K562 (cell line): ENCODE data around the gene LRRC3C. TPM values are rescaled to one million over a fixed set of nuclear protein-coding genes. Genes with fewer than 3 reads are reported as not detected.

Experiments used
- C11orf30 ChIP-seq: fragments of 450-650 bp; IDR thresholded peaks from 2 replicates; pipeline ENCODE4 v1.6.1; 2016; ENCODE audit warnings: low read depth, mild to moderate bottlenecking
- DPF2 ChIP-seq: fragments of 450-650 bp; IDR thresholded peaks from 2 replicates; pipeline ENCODE4 v1.6.1; 2016
- MAFK ChIP-seq: IDR thresholded peaks from 2 replicates; pipeline ENCODE4 v1.6.1; 2011; ENCODE audit warnings: low read length, improper control_type of control experiment
- SMARCC2 ChIP-seq: fragments of 450-650 bp; IDR thresholded peaks from 2 replicates; pipeline ENCODE4 v1.6.1; 2017; ENCODE audit warnings: antibody characterized with exemption, moderate library complexity, mild to moderate bottlenecking, low read depth
- SMARCE1 ChIP-seq: fragments of 450-650 bp; IDR thresholded peaks from 2 replicates; pipeline ENCODE4 v1.7.1; 2016; ENCODE audit warnings: mild to moderate bottlenecking
- TBL1XR1 ChIP-seq, 2 experiments: IDR thresholded peaks; 2 replicates each; pipeline ENCODE4 v1.6.1; 2012; ENCODE audit warnings: improper control_type of control experiment in 2 of 2, low read length in 2 of 2, mild to moderate bottlenecking in 1 of 2
- TEAD4 ChIP-seq, 2 experiments: sonication (generic) in 1 of 2; formaldehyde crosslinking in 1 of 2; IDR thresholded peaks; 2 replicates each; pipeline versions ENCODE4 v1.6.1 to v1.8.0; 2012 to 2022; ENCODE audit warnings: borderline replicate concordance in 1 of 2, inconsistent platforms in 1 of 2, low read length in 1 of 2, mild to moderate bottlenecking in 1 of 2, missing genetic modification reagents in 1 of 2
- ZSCAN29 ChIP-seq: fragments of 450-650 bp; IDR thresholded peaks from 2 replicates; pipeline ENCODE4 v1.6.1; 2017
- polyA plus RNA-seq, 8 experiments: library from polyadenylated mRNA; depleted of rRNA in 4 of 8; stranded (reverse) in 5 of 8; unstranded in 3 of 8; fragments of >200 nt; fragmentation: Nextera tagmentation in 2 of 8; fragmentation: Illumina TruSeq in 1 of 8; extraction: Ambion mirVana in 2 of 8; extraction: Trizol in 1 of 8; gene quantifications; 2 replicates each; pipeline versions ENCODE4 v1.2.1 to v1.2.3, GENCODE V29; 2011 to 2014; ENCODE audit warnings: inconsistent platforms in 1 of 8, missing spikeins in 1 of 8
- total RNA-seq, 7 experiments: library from RNA; depleted of rRNA in 6 of 7; stranded (reverse); fragments of >200 nt in 6 of 7; fragmentation: Illumina TruSeq in 2 of 7; extraction: Trizol in 2 of 7; gene quantifications; 2 replicates each; pipeline versions ENCODE4 v1.2.1 to v1.2.3, GENCODE V29; 2011 to 2021; ENCODE audit warnings: low replicate concordance in 1 of 7
- TF ChIP-seq, protein P1 (sequence below): sonication (generic); formaldehyde crosslinking; IDR thresholded peaks from 2 replicates; pipeline ENCODE4 v1.8.0; 2022; ENCODE audit warnings: mild to moderate bottlenecking, missing genetic modification reagents
- TF ChIP-seq, protein P2 (sequence below): fragments of 450-650 bp; formaldehyde crosslinking; IDR thresholded peaks from 2 replicates; pipeline ENCODE4 v1.4.0; 2020; ENCODE audit warnings: mild to moderate bottlenecking, mixed read lengths

The LRRC3C gene
- total and polyA plus RNA-seq, 9 of the 15 experiments (the other 6 are each of a cell fraction or from before 2014, with no cell fraction given): not detected

GRCh38 chr17:39903158-39903884 is 24.2 kb upstream of the LRRC3C start (continued):
- TF ChIP-seq, protein P1, sequence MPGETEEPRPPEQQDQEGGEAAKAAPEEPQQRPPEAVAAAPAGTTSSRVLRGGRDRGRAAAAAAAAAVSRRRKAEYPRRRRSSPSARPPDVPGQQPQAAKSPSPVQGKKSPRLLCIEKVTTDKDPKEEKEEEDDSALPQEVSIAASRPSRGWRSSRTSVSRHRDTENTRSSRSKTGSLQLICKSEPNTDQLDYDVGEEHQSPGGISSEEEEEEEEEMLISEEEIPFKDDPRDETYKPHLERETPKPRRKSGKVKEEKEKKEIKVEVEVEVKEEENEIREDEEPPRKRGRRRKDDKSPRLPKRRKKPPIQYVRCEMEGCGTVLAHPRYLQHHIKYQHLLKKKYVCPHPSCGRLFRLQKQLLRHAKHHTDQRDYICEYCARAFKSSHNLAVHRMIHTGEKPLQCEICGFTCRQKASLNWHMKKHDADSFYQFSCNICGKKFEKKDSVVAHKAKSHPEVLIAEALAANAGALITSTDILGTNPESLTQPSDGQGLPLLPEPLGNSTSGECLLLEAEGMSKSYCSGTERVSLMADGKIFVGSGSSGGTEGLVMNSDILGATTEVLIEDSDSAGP (CRISPR knock-in tag): no peak
- TF ChIP-seq C11orf30 (peak; percentile 91), DPF2 (peak; percentile 74), ZSCAN29 (no peak), MAFK (peak; percentile 70; the same call in 1 of the 2 replicates), TBL1XR1 (IDR thresholded peaks at IDR 0.05; ENCODE audit: low read length in 2 of 2) (no peak), SMARCE1 (0 out of 2 replicates have a peak, but pooled peaks have one; percentile 28), TEAD4 (IDR thresholded peaks at IDR 0.05; ENCODE audit: low read length) (0 out of 2 replicates have a peak, but pooled peaks have one; percentile 14), TEAD4 (CRISPR knock-in tag; IDR thresholded peaks at IDR 0.05; ENCODE audit: borderline replicate concordance) (no peak), SMARCC2 (peak; percentile 61)
- TF ChIP-seq, protein P2, sequence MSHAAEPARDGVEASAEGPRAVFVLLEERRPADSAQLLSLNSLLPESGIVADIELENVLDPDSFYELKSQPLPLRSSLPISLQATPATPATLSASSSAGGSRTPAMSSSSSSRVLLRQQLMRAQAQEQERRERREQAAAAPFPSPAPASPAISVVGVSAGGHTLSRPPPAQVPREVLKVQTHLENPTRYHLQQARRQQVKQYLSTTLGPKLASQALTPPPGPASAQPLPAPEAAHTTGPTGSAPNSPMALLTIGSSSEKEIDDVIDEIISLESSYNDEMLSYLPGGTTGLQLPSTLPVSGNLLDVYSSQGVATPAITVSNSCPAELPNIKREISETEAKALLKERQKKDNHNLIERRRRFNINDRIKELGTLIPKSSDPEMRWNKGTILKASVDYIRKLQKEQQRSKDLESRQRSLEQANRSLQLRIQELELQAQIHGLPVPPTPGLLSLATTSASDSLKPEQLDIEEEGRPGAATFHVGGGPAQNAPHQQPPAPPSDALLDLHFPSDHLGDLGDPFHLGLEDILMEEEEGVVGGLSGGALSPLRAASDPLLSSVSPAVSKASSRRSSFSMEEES (CRISPR knock-in tag): no peak
